ENCODE measurements around the gene MEX3B.

MEX3B gene

GRCh38 chr15:82062479-82063454, 16.9 kb upstream of the MEX3B start:
- DNase-seq (ENCODE audit: low read depth): no peak
- no peak overlapping the region for H3K4me3 ChIP-seq (replicated peaks; ENCODE audit: low read depth, low read length)
- no peak for TF ChIP-seq CTCF (IDR thresholded peaks at IDR 0.05; ENCODE audit: low read length, missing control alignments)

GRCh38 chr15:82060817-82061216, 15.0 kb upstream of the MEX3B start:
- DNase-seq (ENCODE audit: low read depth): no peak
- no peak overlapping the region for H3K4me3 ChIP-seq (replicated peaks; ENCODE audit: low read depth, low read length)
- no peak for TF ChIP-seq CTCF (IDR thresholded peaks at IDR 0.05; ENCODE audit: low read length, missing control alignments)

GRCh38 chr15:82058517-82059204, 12.8 kb upstream of the MEX3B start:
- no peak for DNase-seq (ENCODE audit: low read depth)
- H3K4me3 ChIP-seq (replicated peaks; ENCODE audit: low read depth, low read length): no peak overlapping the region
- no peak for TF ChIP-seq CTCF (IDR thresholded peaks at IDR 0.05; ENCODE audit: low read length, missing control alignments)

- no peak for TF ChIP-seq CTCF (IDR thresholded peaks at IDR 0.05; ENCODE audit: low read length, missing control alignments)
- DNase-seq (ENCODE audit: low read depth): no peak
- H3K4me3 ChIP-seq (replicated peaks; ENCODE audit: low read depth, low read length): no peak overlapping the region
Measured at GRCh38 chr15:82058026-82058425, 12.2 kb upstream of the MEX3B start.

- no peak for TF ChIP-seq CTCF (IDR thresholded peaks at IDR 0.05; ENCODE audit: low read length, missing control alignments)
- no peak overlapping the region for H3K4me3 ChIP-seq (replicated peaks; ENCODE audit: low read depth, low read length)
- no peak for DNase-seq (ENCODE audit: low read depth)
Measured at GRCh38 chr15:82056958-82057823, 11.4 kb upstream of the MEX3B start.

GRCh38 chr15:82052751-82053150, 6.9 kb upstream of the MEX3B start:
- TF ChIP-seq CTCF (IDR thresholded peaks at IDR 0.05; ENCODE audit: low read length, missing control alignments): no peak
- DNase-seq (ENCODE audit: low read depth): no peak
- H3K4me3 ChIP-seq (replicated peaks; ENCODE audit: low read depth, low read length): no peak overlapping the region
